HG03095 (cell line): Measurements from ENCODE around the gene COL27A1.
A peak's percentile ranks its signal among the peaks of the same experiment; 100 is the strongest.

Experiments used
- ATAC-seq: cut with Tn5 transposase; IDR thresholded peaks from one replicate; pipeline ENCODE4 v1.9.1; 2021; ENCODE audit warnings: moderate library complexity; ENCODE audit not compliant: unreplicated experiment

Gene COL27A1

DNA sequence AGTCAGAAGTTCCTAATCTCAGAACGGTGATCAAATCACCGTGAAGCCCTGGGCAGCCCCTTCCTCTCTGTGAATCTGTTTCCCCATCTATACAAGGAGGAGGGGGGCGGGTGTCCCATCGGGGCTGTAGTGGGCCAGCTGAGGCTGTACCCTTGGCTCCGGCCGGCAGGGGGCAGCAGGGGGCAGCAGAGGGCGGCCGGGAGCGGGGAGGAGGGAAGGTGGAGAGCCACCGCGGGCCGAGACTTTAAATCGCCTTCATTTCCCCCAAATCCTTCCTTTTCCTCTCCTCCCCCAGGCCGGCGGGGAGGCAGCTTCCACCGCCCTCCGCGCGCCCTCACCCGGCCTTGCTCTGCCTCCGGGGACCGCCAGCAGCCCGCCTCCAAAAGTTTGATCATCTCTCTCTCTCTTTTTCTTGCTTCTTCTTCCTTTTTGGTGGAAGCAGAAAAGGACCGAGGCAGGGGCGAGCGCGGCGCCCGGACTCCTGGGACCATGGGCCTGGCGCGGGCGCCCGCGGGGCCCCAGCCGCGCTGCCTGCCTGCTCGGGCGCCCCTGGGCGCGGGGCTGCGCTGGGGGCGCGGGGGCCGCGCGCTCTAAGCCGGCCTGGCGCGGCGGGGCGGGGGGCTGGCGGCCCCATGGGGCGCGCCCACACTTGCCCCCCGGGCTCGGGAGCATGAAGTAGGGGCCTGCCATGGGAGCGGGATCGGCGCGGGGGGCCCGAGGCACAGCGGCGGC, at the start of gene COL27A1:
TSS of gene COL27A1 (plus strand) at position 275 of the 732 bp plus-strand sequence. CDS start at position 689, 414 bp downstream.
- peak; percentile 87 for ATAC-seq

DNA sequence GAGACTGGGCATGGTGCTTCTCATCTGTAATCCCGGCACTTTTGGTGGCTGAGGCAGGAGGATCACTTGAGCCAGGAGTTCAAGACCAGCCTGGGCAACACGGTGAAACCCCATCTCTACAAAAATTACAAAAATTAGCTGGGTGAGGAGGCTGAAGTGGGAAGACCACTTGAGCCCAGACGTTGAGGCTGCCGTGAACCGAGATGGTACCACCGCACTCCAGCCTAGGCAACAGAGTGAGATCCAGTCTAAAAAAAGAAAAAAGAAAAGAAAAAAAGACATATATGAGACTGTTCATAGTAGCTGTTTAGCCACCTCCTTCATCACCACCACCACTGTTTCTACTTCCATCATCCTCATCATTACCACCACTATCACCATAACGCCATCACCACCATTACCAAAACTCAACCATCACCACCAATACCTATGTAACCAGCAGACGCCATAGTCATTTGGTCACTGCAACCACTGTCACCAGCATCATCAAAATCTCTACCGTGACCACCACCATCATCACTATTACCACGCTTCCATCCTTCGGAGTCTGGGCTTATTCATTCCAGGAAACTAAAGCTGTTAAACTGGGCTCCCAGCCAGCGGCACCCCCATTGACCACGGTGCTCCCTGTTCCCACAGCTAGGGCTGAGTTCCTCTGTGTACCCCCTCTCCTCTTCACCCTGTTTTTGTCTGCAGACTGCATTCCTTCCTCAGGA, 47.9 kb upstream of the COL27A1 start:
- no peak for ATAC-seq

DNA sequence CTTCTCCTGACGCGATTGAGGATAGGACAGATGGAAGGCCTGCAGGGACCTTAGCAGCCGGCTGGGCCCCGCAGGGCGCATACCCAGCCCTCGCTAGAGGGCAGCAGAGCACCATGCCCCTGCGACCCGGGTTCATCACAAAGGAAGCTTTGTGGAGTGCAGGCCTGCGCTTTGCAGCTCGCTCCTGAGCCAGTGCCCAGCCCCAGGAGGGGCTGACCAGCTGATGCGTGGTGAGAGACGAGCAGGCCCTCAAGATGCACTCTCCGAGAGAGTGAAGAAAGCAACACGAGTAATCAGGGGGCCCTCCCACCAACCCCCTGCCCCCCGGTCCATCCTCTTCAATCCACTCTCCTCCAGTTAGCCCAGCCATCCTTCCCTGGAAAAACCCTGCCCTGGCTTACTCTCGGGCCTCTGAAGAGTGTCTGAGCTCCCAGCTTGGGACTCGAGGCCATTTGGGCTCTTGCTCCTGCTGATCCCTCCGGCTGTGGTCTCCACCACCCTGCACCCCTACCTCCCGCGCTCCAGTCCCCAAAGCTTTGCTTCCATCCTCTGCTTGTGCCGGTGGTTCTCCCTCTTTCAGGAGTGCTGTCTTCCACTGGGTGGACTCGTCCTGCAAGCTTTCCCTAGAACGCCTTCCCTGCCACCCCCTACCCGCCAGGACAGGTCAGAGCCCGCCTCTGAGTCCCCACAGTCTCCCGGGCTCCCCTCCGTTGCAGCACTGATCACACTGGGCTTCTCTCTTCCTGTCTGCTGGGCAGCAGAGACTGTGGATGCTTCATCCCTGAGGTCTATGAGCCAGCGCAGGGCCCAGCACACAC, 47.1 kb upstream of the COL27A1 start:
- no peak for ATAC-seq

- no peak for ATAC-seq
These were observed 46.2 kb upstream of the COL27A1 start for GRCh38 chr9:114109124-114109523.

GRCh38 chr9:114110180-114110579, 45.2 kb upstream of the COL27A1 start:
- no peak for ATAC-seq

DNA sequence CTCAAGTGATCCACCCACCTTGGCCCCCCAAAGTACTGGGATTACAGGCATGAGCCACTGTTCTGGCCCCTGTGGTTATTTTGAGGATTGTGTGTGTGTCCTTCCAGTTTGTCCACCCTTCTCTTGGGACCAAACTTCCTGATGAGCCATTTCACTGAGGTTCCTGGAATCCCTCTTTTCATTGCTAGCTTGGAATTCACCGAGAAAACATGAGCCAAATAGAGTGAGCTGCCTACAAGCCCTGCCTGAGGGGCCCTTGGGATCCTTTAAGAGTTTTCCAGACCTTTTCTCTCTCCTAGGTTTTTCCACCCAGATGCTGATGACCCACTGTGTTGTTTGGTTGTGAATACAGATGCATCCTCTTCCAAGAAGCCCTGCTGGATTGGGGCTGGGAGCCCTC, 43.0 kb upstream of the COL27A1 start:
- ATAC-seq: no peak

- ATAC-seq: no peak
These were observed 42.4 kb upstream of the COL27A1 start for GRCh38 chr9:114112778-114113584.

GRCh38 chr9:114114364-114114763, 41.0 kb upstream of the COL27A1 start:
- ATAC-seq: no peak

DNA sequence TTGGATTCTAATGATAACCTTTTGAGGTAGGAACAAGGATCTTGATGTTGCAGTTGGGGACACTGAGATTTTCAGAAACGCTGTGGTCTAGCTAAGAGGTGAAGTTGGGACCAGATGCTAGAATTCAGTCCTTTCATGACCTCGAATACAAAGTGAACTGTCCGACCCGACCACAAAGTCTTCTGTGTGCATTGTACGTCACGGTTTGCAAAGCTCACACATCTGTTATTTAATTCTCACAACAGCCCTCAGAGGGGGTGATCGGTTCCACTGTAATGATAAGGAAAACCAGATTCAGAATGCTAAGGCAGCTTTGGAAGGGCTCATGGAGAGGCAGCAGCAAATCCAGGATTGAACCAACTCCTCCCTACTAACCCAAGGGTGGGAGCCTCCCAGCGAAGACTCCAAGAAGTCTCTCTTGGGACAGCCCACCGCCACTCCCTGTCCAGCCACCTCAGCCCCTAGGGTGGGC, 39.6 kb upstream of the COL27A1 start:
- no peak for ATAC-seq

- ATAC-seq: no peak
These were observed 39.1 kb upstream of the COL27A1 start for GRCh38 chr9:114116126-114116747.

DNA sequence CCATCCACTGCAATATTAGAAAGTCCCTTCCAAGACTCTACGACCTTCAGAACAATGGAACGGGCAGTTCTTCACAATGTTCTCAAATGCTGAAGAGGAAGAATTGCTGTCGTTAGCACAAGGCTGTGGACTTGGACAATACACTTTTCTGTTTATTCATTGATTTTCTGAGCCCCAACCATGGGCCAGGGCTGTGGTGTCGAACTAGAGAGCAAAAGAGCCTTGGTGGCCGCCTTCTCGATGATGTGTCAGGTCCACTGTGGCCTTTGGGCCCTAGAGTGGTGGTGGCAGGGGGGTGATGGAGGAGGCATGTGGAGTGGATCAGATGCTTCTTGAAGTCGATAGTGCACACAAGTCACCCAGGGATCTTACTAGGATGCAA, 37.7 kb upstream of the COL27A1 start:
- ATAC-seq: no peak

GRCh38 chr9:114117996-114118830, 37.1 kb upstream of the COL27A1 start:
- ATAC-seq: no peak

DNA sequence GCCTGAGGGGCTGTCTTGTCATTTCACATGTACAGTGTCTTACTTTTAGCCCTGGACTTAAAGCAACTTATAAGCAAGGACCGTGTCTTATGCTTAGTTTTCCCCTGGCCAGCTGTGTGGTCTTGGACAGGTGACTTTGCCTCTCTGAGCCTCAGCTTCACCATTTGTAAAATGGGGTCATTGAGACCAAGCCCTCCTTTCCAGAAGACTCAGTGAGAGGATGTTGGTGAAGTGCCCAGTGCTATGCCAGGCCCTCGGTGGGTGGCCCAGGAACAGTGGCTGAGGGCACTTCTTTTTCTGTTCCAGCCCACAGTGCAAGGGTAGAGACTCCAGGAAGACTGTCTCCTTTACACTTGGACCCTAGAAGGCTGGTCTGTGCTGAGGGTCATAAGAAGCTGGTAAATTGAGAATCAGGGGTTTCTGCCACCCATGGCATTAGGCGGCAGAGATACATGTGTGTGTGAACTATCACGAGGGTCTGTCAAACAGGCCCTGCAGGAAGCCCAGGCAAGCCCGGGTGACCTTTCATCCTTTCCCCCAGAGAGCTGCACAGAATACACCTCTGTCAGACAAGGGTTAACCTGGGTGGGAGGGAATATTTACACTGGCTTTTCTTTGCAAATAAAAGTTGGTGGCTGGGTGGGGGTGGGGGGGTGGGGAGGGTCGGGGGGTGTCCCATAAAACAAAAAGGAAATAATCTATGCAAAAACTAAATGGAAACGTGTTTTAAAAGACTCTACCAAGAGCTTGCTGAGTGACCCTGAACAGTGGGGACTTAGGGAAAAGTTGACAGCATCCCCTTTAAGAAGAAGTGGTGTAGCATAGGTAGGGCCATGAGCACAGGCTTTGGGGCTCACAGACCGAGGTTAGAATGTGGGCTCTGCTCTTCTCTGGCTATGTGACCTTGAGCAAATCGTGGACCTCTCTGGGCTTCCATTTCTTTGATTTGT, 35.8 kb upstream of the COL27A1 start:
- no peak for ATAC-seq

DNA sequence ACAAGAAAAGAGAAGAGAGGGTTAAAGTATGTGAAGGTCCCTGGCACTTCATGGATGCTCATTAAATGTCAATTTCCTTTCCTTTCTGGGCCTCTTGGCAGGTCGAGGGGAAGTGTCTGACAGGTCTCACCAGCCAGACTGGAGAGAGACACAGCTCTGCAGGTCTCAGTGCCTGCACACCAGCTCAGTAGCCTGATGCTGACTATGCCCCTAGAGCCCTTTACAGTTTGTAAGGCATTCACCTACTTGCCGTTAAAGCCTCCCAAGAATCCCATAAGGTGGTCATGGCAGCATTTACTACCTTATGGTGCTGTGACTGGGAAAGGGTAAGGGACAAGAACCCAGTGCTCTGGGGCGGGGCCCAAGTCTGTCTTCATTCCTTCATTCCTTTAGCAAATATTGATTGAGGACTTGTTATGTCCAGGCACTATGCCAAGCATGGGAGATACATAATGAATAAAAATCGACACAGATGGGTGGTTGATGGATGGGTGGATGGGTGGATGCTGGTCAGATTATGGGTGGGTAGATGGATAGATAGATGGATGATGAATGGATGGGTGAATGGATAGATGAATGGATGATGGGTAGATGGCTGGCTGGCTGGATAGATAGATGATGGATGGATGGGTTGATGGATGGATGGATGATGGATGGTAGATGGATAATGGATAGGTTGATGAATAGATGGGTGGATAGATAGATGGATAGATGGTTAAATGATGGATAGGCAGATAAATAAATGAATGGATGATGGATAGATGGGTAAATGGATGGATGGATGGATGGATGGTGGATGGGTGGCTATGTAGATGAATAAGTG, 34.9 kb upstream of the COL27A1 start:
- no peak for ATAC-seq

- ATAC-seq: no peak
These were observed 33.9 kb upstream of the COL27A1 start for GRCh38 chr9:114121227-114122135.
